Kidney capillary endothelial cell (primary cell): ENCODE results near the gene PDCD1.
"Not testable (repeated sequence)": the region's sequence is repeated elsewhere in the genome, so short reads cannot be mapped to it uniquely, and the experiment has no call there.

Source experiments
- DNase-seq: peaks from one replicate; pipeline ENCODE4 v3.0.0-alpha.2; 2018; ENCODE audit warnings: low spot score

PDCD1 gene

GRCh38 chr2:241877989-241878970 is 19.6 kb upstream of the PDCD1 start:
- DNase-seq, result peak; percentile 68

- DNase-seq, result no peak
Observed at GRCh38 chr2:241877197-241877685, 18.5 kb upstream of the PDCD1 start.

GRCh38 chr2:241876528-241877196 is 18.0 kb upstream of the PDCD1 start:
- no peak for DNase-seq

- not testable (repeated sequence) for DNase-seq
Observed at GRCh38 chr2:241875754-241876527, 17.2 kb upstream of the PDCD1 start.

GRCh38 chr2:241874277-241874925 is 15.7 kb upstream of the PDCD1 start:
- no peak for DNase-seq

GRCh38 chr2:241873803-241874110 is 15.1 kb upstream of the PDCD1 start:
- no peak for DNase-seq

GRCh38 chr2:241873081-241873802 is 14.5 kb upstream of the PDCD1 start:
- no peak for DNase-seq

GRCh38 chr2:241872313-241872642 is 13.6 kb upstream of the PDCD1 start:
- no peak for DNase-seq

- DNase-seq, result no peak
Observed at GRCh38 chr2:241871538-241872312, 13.0 kb upstream of the PDCD1 start.

GRCh38 chr2:241870611-241871537 is 12.2 kb upstream of the PDCD1 start:
- no peak for DNase-seq

GRCh38 chr2:241870081-241870541 is 11.4 kb upstream of the PDCD1 start:
- DNase-seq, result no peak

- no peak for DNase-seq
Observed at GRCh38 chr2:241869087-241869961, 10.6 kb upstream of the PDCD1 start, which contains the start of gene RTP5. RTP5 (plus strand) TSS chr2:241869729; CDS start chr2:241869757, 28 bp downstream.

GRCh38 chr2:241868661-241869081 is 10.0 kb upstream of the PDCD1 start:
- no peak for DNase-seq

GRCh38 chr2:241867776-241868420 is 9.2 kb upstream of the PDCD1 start:
- no peak for DNase-seq

- no peak for DNase-seq
Observed at GRCh38 chr2:241866790-241867645, 8.3 kb upstream of the PDCD1 start.

GRCh38 chr2:241865957-241866789 is 7.5 kb upstream of the PDCD1 start:
- no peak for DNase-seq
